ENCODE results near the gene ARL1. TPM values are rescaled to one million over a fixed set of nuclear protein-coding genes. Genes with fewer than 3 reads are reported as not detected.
"Not testable (repeated sequence)": the region's sequence is repeated elsewhere in the genome, so short reads cannot be mapped to it uniquely, and the experiment has no call there.

Gene ARL1
- total and polyA plus RNA-seq, 10 donors = 12.3 to 64.9 (median 42.3) TPM

- intact Hi-C loops (cut with DNase I; ENCODE audit: low total_unique reads) = no loop called here
- Histone ChIP-seq H3K9me3 (no peaks in the 10 kb centered on the region), H3K36me3 (no peaks in the 10 kb centered on the region), H3K27ac (peak overlapping the region in 2 of 8 donors; percentile 52 to 57), H3K27me3 (replicated peaks in 1 of 7) (no peaks in the 10 kb centered on the region), H3K4me3 (no peak overlapping the region), H3K4me1 (no peaks in the 10 kb centered on the region)
- no peak for DNase-seq
- WGBS, 5 donors = 33 to 45% (median 43%) methylated on average over 5 of the region's 5 CpGs
- TF ChIP-seq POLR2AphosphoS5 (IDR thresholded peaks at IDR 0.05) = no peak
- TF ChIP-seq, protein P1, sequence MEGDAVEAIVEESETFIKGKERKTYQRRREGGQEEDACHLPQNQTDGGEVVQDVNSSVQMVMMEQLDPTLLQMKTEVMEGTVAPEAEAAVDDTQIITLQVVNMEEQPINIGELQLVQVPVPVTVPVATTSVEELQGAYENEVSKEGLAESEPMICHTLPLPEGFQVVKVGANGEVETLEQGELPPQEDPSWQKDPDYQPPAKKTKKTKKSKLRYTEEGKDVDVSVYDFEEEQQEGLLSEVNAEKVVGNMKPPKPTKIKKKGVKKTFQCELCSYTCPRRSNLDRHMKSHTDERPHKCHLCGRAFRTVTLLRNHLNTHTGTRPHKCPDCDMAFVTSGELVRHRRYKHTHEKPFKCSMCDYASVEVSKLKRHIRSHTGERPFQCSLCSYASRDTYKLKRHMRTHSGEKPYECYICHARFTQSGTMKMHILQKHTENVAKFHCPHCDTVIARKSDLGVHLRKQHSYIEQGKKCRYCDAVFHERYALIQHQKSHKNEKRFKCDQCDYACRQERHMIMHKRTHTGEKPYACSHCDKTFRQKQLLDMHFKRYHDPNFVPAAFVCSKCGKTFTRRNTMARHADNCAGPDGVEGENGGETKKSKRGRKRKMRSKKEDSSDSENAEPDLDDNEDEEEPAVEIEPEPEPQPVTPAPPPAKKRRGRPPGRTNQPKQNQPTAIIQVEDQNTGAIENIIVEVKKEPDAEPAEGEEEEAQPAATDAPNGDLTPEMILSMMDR (IDR thresholded peaks at IDR 0.05 in 8 of 11, conservative IDR thresholded peaks at IDR 0.05 in 3 of 11) = no peak
- no peak for TF ChIP-seq POLR2A (IDR thresholded peaks at IDR 0.05)
Observed at GRCh38 chr12:101439236-101439635, 31.7 kb upstream of the ARL1 start.

DNA sequence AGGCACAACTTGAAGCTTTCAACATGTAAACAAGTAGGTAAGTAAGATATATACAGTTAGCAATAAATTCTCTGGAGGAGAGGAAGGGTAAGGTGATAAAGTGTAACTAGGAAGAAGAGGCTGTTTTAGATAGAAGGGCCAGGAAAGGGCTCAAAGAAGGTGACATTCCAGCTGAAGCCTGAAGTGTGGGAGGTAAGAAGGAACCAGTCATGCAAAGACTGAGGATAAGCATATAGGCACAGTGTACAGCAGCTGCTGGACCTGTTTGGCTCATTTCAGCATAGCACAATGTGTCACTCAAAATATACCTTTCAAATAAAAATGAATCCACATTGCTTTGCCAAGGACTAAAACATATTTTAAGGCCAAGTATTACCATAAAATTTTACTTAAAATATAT lies 28.6 kb upstream of the ARL1 start:
- no peak overlapping the region for H3K27ac ChIP-seq
- H3K4me3 ChIP-seq = no peak overlapping the region
- no peaks in the 10 kb centered on the region for H3K36me3 ChIP-seq
- DNase-seq = no peak
- H3K4me1 ChIP-seq = no peaks in the 10 kb centered on the region
- H3K27me3 ChIP-seq (replicated peaks in 1 of 7) = no peaks in the 10 kb centered on the region
- H3K9me3 ChIP-seq = no peaks in the 10 kb centered on the region
- no peak for TF ChIP-seq POLR2AphosphoS5 (IDR thresholded peaks at IDR 0.05)
- TF ChIP-seq, protein P1 (IDR thresholded peaks at IDR 0.05 in 8 of 11, conservative IDR thresholded peaks at IDR 0.05 in 3 of 11) = no peak
- no peak for TF ChIP-seq POLR2A (IDR thresholded peaks at IDR 0.05)
- intact Hi-C loops (cut with DNase I; ENCODE audit: low total_unique reads) = no loop called here

GRCh38 chr12:101430456-101430855 lies 22.9 kb upstream of the ARL1 start:
- intact Hi-C loops (cut with DNase I; ENCODE audit: low total_unique reads) = no loop called here
- Histone ChIP-seq H3K27me3 (replicated peaks in 1 of 7) (no peaks in the 10 kb centered on the region), H3K27ac (no peak overlapping the region), H3K4me1 (peaks cover 0 to 8% (median 0%) of the 10 kb centered on the region in 6 donors), H3K4me3 (no peak overlapping the region), H3K36me3 (no peaks in the 10 kb centered on the region), H3K9me3 (no peaks in the 10 kb centered on the region)
- DNase-seq = no peak
- TF ChIP-seq, protein P1 (IDR thresholded peaks at IDR 0.05 in 8 of 11, conservative IDR thresholded peaks at IDR 0.05 in 3 of 11) = no peak
- TF ChIP-seq POLR2AphosphoS5 (IDR thresholded peaks at IDR 0.05) = no peak
- TF ChIP-seq POLR2A (IDR thresholded peaks at IDR 0.05) = no peak
- 22 to 50% (median 33%) methylated on average over 2 of the region's 2 CpGs for WGBS, 5 donors

DNA sequence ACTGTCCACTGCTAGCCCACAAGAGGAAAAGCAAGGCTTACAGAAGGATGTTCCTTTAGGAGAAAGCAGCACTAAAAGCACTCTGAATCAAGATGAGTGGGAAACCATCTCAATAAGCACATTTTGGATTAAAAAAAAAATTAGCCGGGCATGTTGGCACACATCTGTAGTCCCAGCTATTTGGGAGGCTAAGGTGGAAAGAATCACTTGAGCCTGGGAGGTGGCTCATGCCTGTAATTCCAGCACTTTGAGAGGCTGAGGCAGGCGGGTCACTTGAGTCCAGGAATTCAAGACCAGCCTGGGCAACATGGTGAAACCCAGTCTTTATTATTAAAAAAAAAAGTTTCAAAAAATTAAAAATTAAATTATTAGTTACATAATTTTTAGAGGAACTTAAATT lies 17.0 kb upstream of the ARL1 start:
- Histone ChIP-seq H3K4me1 (no peaks in the 10 kb centered on the region), H3K27ac (no peak overlapping the region), H3K4me3 (no peak overlapping the region), H3K36me3 (no peaks in the 10 kb centered on the region), H3K27me3 (replicated peaks in 1 of 7) (no peaks in the 10 kb centered on the region), H3K9me3 (no peaks in the 10 kb centered on the region)
- DNase-seq = no peak
- 62 to 95% (median 93%) methylated on average over 2 of the region's 2 CpGs for WGBS, 5 donors
- TF ChIP-seq, protein P1 (IDR thresholded peaks at IDR 0.05 in 8 of 11, conservative IDR thresholded peaks at IDR 0.05 in 3 of 11) = no peak
- TF ChIP-seq POLR2AphosphoS5 (IDR thresholded peaks at IDR 0.05) (no peak), POLR2A (IDR thresholded peaks at IDR 0.05) (no peak)
- intact Hi-C loops (cut with DNase I; ENCODE audit: low total_unique reads) = no loop called here

GRCh38 chr12:101422066-101422465 lies 14.5 kb upstream of the ARL1 start:
- H3K27ac ChIP-seq; H3K9me3 ChIP-seq; intact Hi-C loops (cut with DNase I; ENCODE audit: low total_unique reads); H3K4me3 ChIP-seq; DNase-seq; H3K4me1 ChIP-seq; H3K27me3 ChIP-seq (replicated peaks in 1 of 7); H3K36me3 ChIP-seq: not testable (repeated sequence)
- 89 to 97% (median 94%) methylated on average over 4 of the region's 4 CpGs for WGBS, 5 donors

All from spleen (tissue), 11 donors.